Activated CD8-positive, alpha-beta memory T cell treated with anti-CD3 and anti-CD28 coated beads, Interleukin-2, amount 50 U/mL, for 4 hours (primary cell): ENCODE results near the gene FSIP1.
A peak's percentile ranks its signal among the peaks of the same experiment; 100 is the strongest.

Experiments
- DNase-seq: peaks from one replicate; pipeline ENCODE4 v3.0.0-alpha.2; 2020

The FSIP1 gene

GRCh38 chr15:39609166-39609916, 173.3 kb downstream of the FSIP1 start:
- DNase-seq, result no peak

GRCh38 chr15:39608185-39609139, 174.2 kb downstream of the FSIP1 start:
- no peak for DNase-seq

DNA sequence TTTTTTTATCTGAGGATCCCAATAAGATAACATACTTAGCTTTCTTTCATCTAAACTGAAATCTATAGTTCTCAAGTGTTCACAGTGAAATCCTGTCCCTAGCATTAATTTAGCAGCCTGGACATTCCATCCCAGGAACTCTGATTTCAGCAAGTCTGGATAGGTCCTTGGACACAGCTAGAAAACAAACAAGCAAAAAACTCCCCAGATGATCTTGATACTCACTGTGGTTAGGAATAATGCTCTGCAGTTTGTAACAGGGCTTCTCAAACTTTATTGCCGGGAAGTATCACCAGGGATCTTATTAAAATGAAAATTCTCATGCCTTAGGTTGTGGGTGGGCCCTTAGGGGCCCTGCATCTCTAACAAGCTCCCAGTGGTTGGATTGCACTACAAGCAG, 177.5 kb downstream of the FSIP1 start:
- DNase-seq, result no peak

GRCh38 chr15:39602143-39602542, 180.5 kb downstream of the FSIP1 start:
- no peak for DNase-seq

GRCh38 chr15:39599871-39600270, 182.8 kb downstream of the FSIP1 start:
- no peak for DNase-seq

DNA sequence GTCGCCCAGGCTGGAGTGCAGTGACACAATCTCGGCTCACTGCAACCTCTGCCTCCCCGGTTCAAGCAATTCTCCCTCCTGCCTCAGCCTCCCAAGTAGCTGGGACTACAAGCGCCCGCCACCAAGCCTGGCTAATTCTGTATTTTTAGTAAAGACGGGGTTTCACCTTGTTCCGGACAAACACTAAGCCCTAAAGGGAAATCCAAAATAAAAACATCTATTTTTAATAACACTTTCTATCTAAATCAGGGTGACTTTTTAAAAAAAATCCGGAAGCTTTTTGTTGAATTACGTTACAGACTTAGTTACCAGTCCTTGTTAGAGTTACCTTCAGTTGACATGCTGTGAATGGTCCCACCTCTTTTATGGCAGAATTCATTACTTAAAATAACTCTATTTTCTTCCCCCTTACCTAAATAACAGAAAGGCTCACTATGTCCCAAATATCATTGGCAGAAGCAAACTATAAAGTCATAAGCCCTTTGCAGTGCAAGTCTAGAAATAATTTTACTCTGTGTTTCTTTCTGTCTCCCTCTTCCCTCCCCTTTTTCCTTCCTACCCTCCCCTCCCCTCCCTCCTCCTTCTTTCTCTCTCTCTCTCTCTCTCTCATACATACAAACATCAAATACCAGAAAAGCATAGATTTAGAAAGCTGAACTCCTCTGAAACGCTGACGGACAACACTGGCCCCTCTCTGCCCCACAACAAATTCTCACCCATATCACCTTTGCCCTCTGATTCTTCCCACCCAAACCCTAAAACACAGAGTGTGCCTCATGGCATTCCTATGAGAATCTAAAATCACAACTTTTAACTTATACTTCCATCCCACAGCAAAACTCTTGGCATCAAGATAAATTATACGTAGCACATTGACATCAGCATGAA, 183.4 kb downstream of the FSIP1 start:
- no peak for DNase-seq

GRCh38 chr15:39598186-39598850, 184.3 kb downstream of the FSIP1 start:
- DNase-seq, result no peak

DNA sequence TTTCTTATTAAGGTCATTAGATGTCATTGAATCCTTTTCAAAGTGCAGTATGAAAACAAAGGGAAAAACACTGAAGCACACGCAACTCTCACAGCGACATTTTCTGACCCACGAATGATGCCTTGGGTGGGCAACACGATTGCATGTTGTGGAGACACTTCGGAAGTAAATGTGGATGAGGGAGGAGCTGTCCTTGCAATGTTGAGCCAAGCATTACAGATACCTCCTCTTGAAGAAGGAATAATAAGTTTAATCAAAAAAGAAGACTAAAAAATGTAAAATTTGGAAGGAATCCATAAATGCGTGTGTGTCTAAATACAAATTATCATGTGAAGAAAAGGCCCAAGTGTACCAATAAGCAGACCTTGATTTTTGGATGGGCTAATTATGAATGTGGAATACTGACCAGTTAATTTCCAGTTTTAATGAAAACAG, 184.9 kb downstream of the FSIP1 start:
- DNase-seq, result no peak

DNA sequence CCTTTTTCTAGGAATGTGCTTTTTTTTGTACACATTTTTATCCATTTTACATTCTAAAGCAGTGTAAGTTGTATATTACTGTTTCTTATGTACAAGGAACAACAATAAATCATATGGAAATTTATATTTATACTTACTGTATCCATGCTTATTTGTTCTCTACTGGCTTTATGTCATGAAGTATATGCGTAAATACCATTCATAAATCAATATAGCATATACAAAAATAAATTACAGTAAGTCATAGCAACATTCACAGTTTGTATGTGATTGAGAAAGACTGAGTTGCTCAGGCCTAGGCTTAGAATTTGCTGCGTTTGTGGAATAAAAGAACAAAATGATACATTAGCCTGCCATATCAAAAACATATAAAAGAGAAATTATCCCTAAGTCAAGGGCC, 185.3 kb downstream of the FSIP1 start:
- no peak for DNase-seq

GRCh38 chr15:39596358-39597051, 186.1 kb downstream of the FSIP1 start:
- DNase-seq, result no peak

DNA sequence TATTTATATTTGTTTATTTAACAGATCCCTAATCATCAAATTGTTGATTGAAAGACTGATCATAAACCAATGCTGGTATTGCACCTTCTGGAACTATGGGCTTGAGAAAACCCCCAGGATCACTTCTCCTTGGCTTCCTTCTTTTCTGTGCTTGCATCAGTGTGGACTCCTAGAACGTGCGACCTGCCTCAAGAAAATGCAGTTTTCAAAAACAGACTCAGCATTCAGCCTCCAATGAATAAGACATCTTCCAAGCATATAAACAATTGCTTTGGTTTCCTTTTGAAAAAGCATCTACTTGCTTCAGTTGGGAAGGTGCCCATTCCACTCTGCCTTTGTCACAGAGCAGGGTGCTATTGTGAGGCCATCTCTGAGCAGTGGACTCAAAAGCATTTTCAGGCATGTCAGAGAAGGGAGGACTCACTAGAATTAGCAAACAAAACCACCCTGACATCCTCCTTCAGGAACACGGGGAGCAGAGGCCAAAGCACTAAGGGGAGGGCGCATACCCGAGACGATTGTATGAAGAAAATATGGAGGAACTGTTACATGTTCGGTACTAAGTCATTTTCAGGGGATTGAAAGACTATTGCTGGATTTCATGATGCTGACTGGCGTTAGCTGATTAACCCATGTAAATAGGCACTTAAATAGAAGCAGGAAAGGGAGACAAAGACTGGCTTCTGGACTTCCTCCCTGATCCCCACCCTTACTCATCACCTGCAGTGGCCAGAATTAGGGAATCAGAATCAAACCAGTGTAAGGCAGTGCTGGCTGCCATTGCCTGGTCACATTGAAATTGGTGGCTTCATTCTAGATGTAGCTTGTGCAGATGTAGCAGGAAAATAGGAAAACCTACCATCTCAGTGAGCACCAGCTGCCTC, 187.1 kb downstream of the FSIP1 start:
- no peak for DNase-seq

GRCh38 chr15:39594446-39595337, 187.9 kb downstream of the FSIP1 start:
- no peak for DNase-seq

GRCh38 chr15:39593656-39594445, 188.8 kb downstream of the FSIP1 start:
- peak; percentile 24 for DNase-seq

DNA sequence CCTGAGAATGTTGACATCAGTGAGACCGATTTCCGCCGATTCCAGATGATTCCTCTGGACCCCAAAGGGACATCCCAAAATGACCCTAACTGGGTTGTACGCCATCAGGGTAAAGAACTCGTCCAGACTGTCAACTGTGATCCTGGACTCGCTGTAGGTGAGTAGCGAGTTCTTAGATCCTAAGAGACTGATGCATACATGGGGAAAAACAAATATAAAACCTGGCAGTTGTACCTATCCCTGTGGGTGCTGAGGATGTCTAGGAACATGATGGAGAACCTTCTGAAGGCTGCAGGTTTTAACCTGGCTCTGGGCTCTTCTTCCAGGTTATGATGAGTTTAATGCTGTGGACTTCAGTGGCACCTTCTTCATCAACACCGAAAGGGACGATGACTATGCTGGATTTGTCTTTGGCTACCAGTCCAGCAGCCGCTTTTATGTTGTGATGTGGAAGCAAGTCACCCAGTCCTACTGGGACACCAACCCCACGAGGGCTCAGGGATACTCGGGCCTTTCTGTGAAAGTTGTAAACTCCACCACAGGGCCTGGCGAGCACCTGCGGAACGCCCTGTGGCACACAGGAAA, 189.5 kb downstream of the FSIP1 start:
- DNase-seq, result no peak

GRCh38 chr15:39592500-39592899, 190.1 kb downstream of the FSIP1 start:
- DNase-seq, result no peak

GRCh38 chr15:39591896-39592315, 190.7 kb downstream of the FSIP1 start:
- DNase-seq, result no peak

DNA sequence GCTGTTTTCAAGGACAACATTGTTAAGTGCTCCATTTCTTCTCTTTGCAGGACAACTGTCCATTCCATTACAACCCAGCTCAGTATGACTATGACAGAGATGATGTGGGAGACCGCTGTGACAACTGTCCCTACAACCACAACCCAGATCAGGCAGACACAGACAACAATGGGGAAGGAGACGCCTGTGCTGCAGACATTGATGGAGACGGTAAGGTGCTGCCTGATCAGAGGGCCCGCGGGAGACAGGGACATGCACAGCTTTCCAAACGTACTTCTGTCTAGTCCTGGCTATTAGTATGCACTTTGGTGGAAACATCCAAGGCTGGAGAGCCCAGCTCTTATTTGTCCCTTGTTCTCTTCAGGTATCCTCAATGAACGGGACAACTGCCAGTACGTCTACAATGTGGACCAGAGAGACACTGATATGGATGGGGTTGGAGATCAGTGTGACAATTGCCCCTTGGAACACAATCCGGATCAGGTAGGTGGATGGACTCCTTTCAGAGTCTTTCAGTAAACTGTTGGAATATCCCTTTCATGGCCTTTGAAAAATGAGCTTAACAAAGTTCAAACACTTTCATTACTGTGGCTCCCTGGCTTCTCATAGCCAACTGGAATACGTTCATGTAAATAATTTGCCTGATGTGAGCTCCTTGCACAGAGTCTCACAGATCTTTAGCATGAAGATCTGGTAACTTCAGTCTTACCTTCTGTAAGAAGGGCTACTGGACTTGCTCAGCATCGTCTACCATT, 191.3 kb downstream of the FSIP1 start:
- DNase-seq, result no peak
